Measurements from ENCODE around the gene C5AR2. TPM values are rescaled to one million over a fixed set of nuclear protein-coding genes. Genes with fewer than 3 reads are reported as not detected.

Gene C5AR2
- total and polyA plus RNA-seq, 2 donors (not counting 1 experiment from before 2014, with no cell fraction given), result 0.25 to 1.2 TPM

DNA sequence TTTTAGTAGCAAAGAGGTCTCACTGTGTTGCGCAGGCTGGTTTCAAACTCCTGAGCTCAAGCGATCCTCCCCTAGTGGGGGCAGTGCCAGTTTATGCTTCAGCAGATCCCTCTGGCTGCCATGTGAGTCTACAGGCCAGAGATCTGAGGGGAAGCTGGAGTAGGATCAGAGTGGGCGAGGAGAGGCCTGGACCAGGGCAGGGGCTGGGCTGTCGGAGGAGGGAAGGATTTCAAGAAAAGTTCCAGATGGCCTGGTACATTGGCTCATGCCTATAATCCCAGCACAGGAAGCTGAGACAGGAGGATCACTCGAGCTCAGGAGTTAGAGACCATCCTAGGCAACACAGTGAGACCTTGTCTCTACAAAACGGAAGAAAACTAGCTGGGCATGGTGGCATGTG is 27.0 kb downstream of the C5AR2 start:
- Histone ChIP-seq H3K9ac (ENCODE audit: low read length) (no peak overlapping the region), H3K27ac (ENCODE audit: low read length in 2 of 2) (no peak overlapping the region), H3K4me3 (ENCODE audit: control extremely low read depth in 1 of 5, extremely low read depth in 1 of 5, insufficient read depth in 1 of 5, low read depth in 2 of 5, low read length in 4 of 5) (no peak overlapping the region), H3K36me3 (replicated peaks in 1 of 2; ENCODE audit: control extremely low read depth in 1 of 2, control insufficient read depth in 1 of 2, extremely low read depth in 1 of 2, insufficient read depth in 2 of 2, low read length in 1 of 2) (peaks cover 5 to 86% of the 10 kb centered on the region in 2 experiments), H3K79me2 (ENCODE audit: control insufficient read depth, insufficient read depth, low read length) (peaks cover 41% of the 10 kb centered on the region), H3K9me3 (ENCODE audit: control extremely low read depth in 1 of 3, control insufficient read depth in 2 of 3, insufficient read depth in 1 of 3, low read length in 2 of 3) (peaks cover 0 to 7% (median 0%) of the 10 kb centered on the region in 3 donors), H3K4me1 (ENCODE audit: control insufficient read depth in 2 of 2, insufficient read depth in 2 of 2, low read length in 2 of 2) (no peaks in the 10 kb centered on the region), H2AFZ (ENCODE audit: insufficient read depth, low read depth, low read length, poor library complexity, severe bottlenecking) (no peak overlapping the region), H4K20me1 (ENCODE audit: control insufficient read depth, insufficient read depth, low read length, poor library complexity, severe bottlenecking) (peaks cover 31% of the 10 kb centered on the region), H3K4me2 (replicated peaks; ENCODE audit: low read depth, low read length, poor library complexity, severe bottlenecking) (no peak overlapping the region), H3K27me3 (replicated peaks in 1 of 4; ENCODE audit: control extremely low read depth in 1 of 4, control insufficient read depth in 3 of 4, insufficient read depth in 4 of 4, low read length in 3 of 4) (no peaks in the 10 kb centered on the region)
- DNase-seq (no peak), ATAC-seq (ENCODE audit: low read depth) (no peak)
- ChIA-PET CTCF (interaction anchor here (0.6 to 1.4 kb wide), 4 partner anchors 33 to 457 kb away, joined by 3 read pairs; no protein-coding TSS in a partner anchor), POLR2A (no interaction called here)
- Mint-ChIP-seq H3K4me1 (peaks cover 2% of the 10 kb centered on the region), H3K4me3 (no peak overlapping the region), H3K27me3 (no peaks in the 10 kb centered on the region), H3K27ac (no peak overlapping the region), H3K9me3 (ENCODE audit: insufficient read depth) (no peaks in the 10 kb centered on the region)
- TF ChIP-seq EZH2 (IDR thresholded peaks at IDR 0.05; ENCODE audit: borderline replicate concordance, insufficient read depth, low read depth, low read length, poor library complexity, severe bottlenecking) (no peak), CTCF (IDR thresholded peaks at IDR 0.05) (no peak)
- intact Hi-C loops (cut with micrococcal nuclease), result no loop called here
- WGBS (ENCODE audit: insufficient coverage), result 97% methylated on average over 6 of the region's 6 CpGs

DNA sequence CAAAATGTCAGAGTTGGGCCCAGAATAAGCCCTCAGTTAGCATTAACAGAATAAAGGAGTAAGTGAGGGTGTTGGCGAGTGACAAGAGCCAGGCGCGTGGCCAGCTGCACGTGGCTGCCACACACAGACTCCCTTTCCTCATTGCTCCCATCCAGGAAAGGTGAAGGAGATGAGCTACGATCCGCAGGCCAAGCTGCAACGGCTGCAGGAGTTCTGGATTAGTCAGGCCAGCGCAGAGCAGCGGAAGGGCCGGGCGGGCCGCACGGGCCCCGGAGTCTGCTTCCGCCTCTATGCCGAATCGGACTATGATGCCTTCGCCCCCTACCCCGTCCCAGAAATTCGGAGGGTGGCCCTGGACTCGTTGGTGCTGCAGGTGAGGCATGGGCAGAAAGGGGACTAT is 30.3 kb downstream of the C5AR2 start:
- no peak for DNase-seq
- Histone ChIP-seq H4K20me1 (ENCODE audit: control insufficient read depth, insufficient read depth, low read length, poor library complexity, severe bottlenecking) (peaks cover 28% of the 10 kb centered on the region), H3K27me3 (replicated peaks in 1 of 4; ENCODE audit: control extremely low read depth in 1 of 4, control insufficient read depth in 3 of 4, insufficient read depth in 4 of 4, low read length in 3 of 4) (no peaks in the 10 kb centered on the region), H3K9me3 (ENCODE audit: control extremely low read depth in 1 of 3, control insufficient read depth in 2 of 3, insufficient read depth in 1 of 3, low read length in 2 of 3) (peaks cover 0 to 7% (median 0%) of the 10 kb centered on the region in 3 donors), H3K9ac (ENCODE audit: low read length) (no peak overlapping the region), H3K4me2 (replicated peaks; ENCODE audit: low read depth, low read length, poor library complexity, severe bottlenecking) (no peak overlapping the region), H3K36me3 (replicated peaks in 1 of 2; ENCODE audit: control extremely low read depth in 1 of 2, control insufficient read depth in 1 of 2, extremely low read depth in 1 of 2, insufficient read depth in 2 of 2, low read length in 1 of 2) (peaks cover 10 to 71% of the 10 kb centered on the region in 2 experiments), H3K4me1 (ENCODE audit: control insufficient read depth in 2 of 2, insufficient read depth in 2 of 2, low read length in 2 of 2) (no peaks in the 10 kb centered on the region), H3K27ac (ENCODE audit: low read length in 2 of 2) (no peak overlapping the region), H2AFZ (ENCODE audit: insufficient read depth, low read depth, low read length, poor library complexity, severe bottlenecking) (no peak overlapping the region), H3K79me2 (ENCODE audit: control insufficient read depth, insufficient read depth, low read length) (peaks cover 16% of the 10 kb centered on the region), H3K4me3 (ENCODE audit: control extremely low read depth in 1 of 5, extremely low read depth in 1 of 5, insufficient read depth in 1 of 5, low read depth in 2 of 5, low read length in 4 of 5) (no peak overlapping the region)
- Mint-ChIP-seq H3K27me3 (no peaks in the 10 kb centered on the region), H3K4me1 (no peaks in the 10 kb centered on the region), H3K9me3 (ENCODE audit: insufficient read depth) (no peaks in the 10 kb centered on the region), H3K4me3 (no peak overlapping the region), H3K27ac (no peak overlapping the region)
- WGBS (ENCODE audit: insufficient coverage), result 97% methylated on average over 19 of the region's 21 CpGs
- intact Hi-C loops (cut with micrococcal nuclease), result no loop called here
- no peak for TF ChIP-seq CTCF (IDR thresholded peaks at IDR 0.05)
- TF ChIP-seq EZH2 (IDR thresholded peaks at IDR 0.05; ENCODE audit: borderline replicate concordance, insufficient read depth, low read depth, low read length, poor library complexity, severe bottlenecking), result no peak
- POLR2A ChIA-PET, result no interaction called here
- no peak for ATAC-seq (ENCODE audit: low read depth)
- CTCF ChIA-PET, result interaction anchor here (1.2 kb wide), 1 partner anchor 13 kb away, joined by 5 read pairs; the partner anchor contains the start of gene DHX34
